Sigmoid colon (tissue), 7 donors: Measurements from ENCODE around the gene FGR. TPM values are rescaled to one million over a fixed set of nuclear protein-coding genes. Genes with fewer than 3 reads are reported as not detected.

Experiments
- DNase-seq: peaks from one replicate; pipeline ENCODE4 v3.0.0-alpha.2; 2019
- H3K27ac ChIP-seq, 4 donors: fragments of 200-600 bp; sonication (generic); one replicate each; pipeline ENCODE4 v1.5.1; 2016 to 2019; ENCODE audit warnings: mild to moderate bottlenecking in 1 of 4
- H3K27me3 ChIP-seq, 3 donors: fragments of 200-600 bp; sonication (generic); one replicate each; pipeline ENCODE4 v1.5.1; 2019; ENCODE audit warnings: mild to moderate bottlenecking in 1 of 3
- H3K36me3 ChIP-seq, 4 donors: fragments of 200-600 bp; sonication (generic); one replicate each; pipeline ENCODE4 v1.5.1; 2016 to 2019
- H3K4me1 ChIP-seq, 4 donors: fragments of 200-600 bp; sonication (generic); one replicate each; pipeline ENCODE4 v1.5.1; 2017 to 2019
- H3K4me3 ChIP-seq, 4 donors: fragments of 200-600 bp; sonication (generic); one replicate each; pipeline ENCODE4 v1.5.1; 2017 to 2019; ENCODE audit warnings: mild to moderate bottlenecking in 2 of 4, moderate library complexity in 1 of 4
- H3K9me3 ChIP-seq, 4 donors: fragments of 200-600 bp in 3 of 4; sonication (generic) in 3 of 4; one replicate each; pipeline versions ENCODE4 v1.5.1 to v1.6.1; 2013 to 2019
- CTCF ChIP-seq, 4 experiments: fragments of 450-650 bp in 3 of 4; fragments of 200-600 bp in 1 of 4; IDR thresholded peaks; one replicate each; pipeline ENCODE4 v1.5.1; 2016 to 2019; ENCODE audit warnings: antibody characterized with exemption in 4 of 4, mild to moderate bottlenecking in 3 of 4, moderate library complexity in 2 of 4
- EP300 ChIP-seq, 4 donors: sonication (generic); formaldehyde crosslinking; IDR thresholded peaks; one replicate each; pipeline ENCODE4 v1.6.1; 2017; ENCODE audit warnings: antibody characterized with exemption in 4 of 4
- POLR2A ChIP-seq, 2 donors: fragments of 450-650 bp; IDR thresholded peaks; one replicate each; pipeline ENCODE4 v1.6.1; 2016; ENCODE audit warnings: antibody characterized with exemption in 2 of 2, mild to moderate bottlenecking in 2 of 2, moderate library complexity in 2 of 2
- POLR2AphosphoS5 ChIP-seq, 4 donors: sonication (generic); formaldehyde crosslinking; IDR thresholded peaks; one replicate each; pipeline ENCODE4 v1.6.1; 2017; ENCODE audit warnings: antibody characterized with exemption in 4 of 4
- WGBS, 2 donors: extraction: QIAGEN DNeasy Blood & Tissue Kit; methylation state at CpG; one replicate each; pipeline ENCODE4 v1.1.7; 2013; 5-methylcytosine and 5-hydroxymethylcytosine counted together
- intact Hi-C: fragments of 100-400 bp; cut with DNase I; formaldehyde crosslinking; loops from one replicate; pipeline ENCODE4 v1.15.1; 2023
- polyA plus RNA-seq, 3 donors: library from polyadenylated mRNA; stranded (reverse); fragments of 200-250 nt; gene quantifications; one replicate each; pipeline ENCODE4 v1.2.3, GENCODE V29; 2013
- small RNA-seq, 3 donors: library from RNA; depleted of rRNA; stranded (forward); fragments of <200 nt; gene quantifications; one replicate each; pipeline ENCODE3, GENCODE V24; 2016
- total RNA-seq, 4 donors: library from RNA; depleted of rRNA; stranded (reverse); fragments of >200 nt; gene quantifications; one replicate each; pipeline ENCODE4 v1.1.0, GENCODE V29; 2016
- donor health status: healthy with polysubstance abuse.
- donor health status: Bipolar disorder and iron deficiency.
- donor health status: healthy.

FGR gene
- total and polyA plus RNA-seq, 7 donors: 3.0 to 14.4 (median 6.9) TPM

- intact Hi-C loops: no loop called here
- Histone ChIP-seq H3K9me3 (no peaks in the 10 kb centered on the region), H3K27ac (peak overlapping the region; percentile 96 to 98 (median 97)), H3K4me1 (peaks cover 0 to 100% (median 98%) of the 10 kb centered on the region in 4 donors), H3K4me3 (peak overlapping the region in 1 of 4 donors; percentile 13), H3K27me3 (no peaks in the 10 kb centered on the region), H3K36me3 (no peaks in the 10 kb centered on the region)
- peak; percentile 83 for DNase-seq
- TF ChIP-seq EP300 (IDR thresholded peaks at IDR 0.05): no peak
- TF ChIP-seq POLR2AphosphoS5 (IDR thresholded peaks at IDR 0.05): peak in 2 of 4 donors; percentile 15 to 23
- 69 to 75% methylated on average over 26 of the region's 26 CpGs for WGBS, 2 donors
Measured at GRCh38 chr1:27564710-27565649, 70.0 kb downstream of the FGR start.

DNA sequence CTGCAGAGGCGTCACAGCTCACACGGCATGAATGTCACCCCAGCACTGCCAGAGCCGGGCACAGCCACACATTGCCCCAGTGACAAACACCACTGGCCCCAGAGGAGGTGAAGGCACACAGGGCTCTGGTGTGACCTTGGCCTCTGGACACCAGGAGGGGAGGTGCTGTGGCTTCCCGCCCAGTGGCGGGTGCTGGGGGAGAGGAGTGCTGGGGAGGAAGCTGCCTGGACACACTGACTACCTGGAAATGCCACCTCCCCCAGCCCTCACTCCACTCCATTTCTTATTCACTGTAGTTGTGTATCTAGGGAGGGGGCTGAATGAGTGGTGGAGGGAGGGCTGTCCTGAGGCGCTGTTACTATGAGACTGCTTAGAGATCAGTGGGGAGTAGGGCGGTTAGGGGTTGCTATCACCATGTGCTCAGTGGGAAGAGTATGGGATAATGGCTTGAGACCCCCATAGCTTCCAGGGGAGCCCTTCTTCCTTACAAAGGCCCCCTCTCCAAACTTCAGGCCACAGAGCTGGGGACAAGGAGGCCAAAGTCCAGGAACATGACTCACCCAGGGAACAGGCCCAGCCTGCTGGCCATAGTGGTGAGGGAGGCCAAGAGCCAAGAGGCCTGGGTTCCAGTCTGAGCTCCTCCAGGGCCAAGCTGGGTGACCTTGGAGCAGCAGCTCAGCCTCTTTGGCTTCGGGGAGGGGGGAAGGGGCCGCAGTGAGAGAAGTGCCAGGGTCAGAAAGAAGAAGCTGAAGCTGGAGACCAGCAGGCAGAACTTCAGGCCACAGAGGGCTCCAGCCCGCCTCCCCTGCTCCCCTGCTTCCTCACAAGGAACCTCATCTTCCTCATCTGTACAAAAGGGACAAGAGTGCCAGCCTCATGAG, 71.2 kb downstream of the FGR start:
- 27 to 53% methylated on average over 10 of the region's 10 CpGs for WGBS, 2 donors
- intact Hi-C loops: no loop called here
- H3K27me3 ChIP-seq: no peaks in the 10 kb centered on the region
- DNase-seq: peak; percentile 87
- no peaks in the 10 kb centered on the region for H3K9me3 ChIP-seq
- H3K36me3 ChIP-seq: no peaks in the 10 kb centered on the region
- peaks cover 0 to 100% (median 91%) of the 10 kb centered on the region in 4 donors for H3K4me1 ChIP-seq
- H3K4me3 ChIP-seq: no peak overlapping the region
- no peak for TF ChIP-seq EP300 (IDR thresholded peaks at IDR 0.05)
- no peak for TF ChIP-seq CTCF (IDR thresholded peaks at IDR 0.05)
- TF ChIP-seq POLR2A (IDR thresholded peaks at IDR 0.05): no peak
- TF ChIP-seq POLR2AphosphoS5 (IDR thresholded peaks at IDR 0.05): no peak
- peak overlapping the region; percentile 96 to 98 (median 97) for H3K27ac ChIP-seq

- WGBS, 2 donors: 32 to 55% methylated on average over 4 of the region's 4 CpGs
- intact Hi-C loops: no loop called here
- Histone ChIP-seq H3K4me1 (peaks cover 0 to 94% (median 88%) of the 10 kb centered on the region in 4 donors), H3K27me3 (no peaks in the 10 kb centered on the region), H3K4me3 (no peak overlapping the region), H3K9me3 (no peaks in the 10 kb centered on the region), H3K27ac (peak overlapping the region; percentile 96 to 98 (median 97)), H3K36me3 (peaks cover 0 to 5% (median 2%) of the 10 kb centered on the region in 4 donors)
- TF ChIP-seq CTCF (IDR thresholded peaks at IDR 0.05) (no peak), POLR2AphosphoS5 (IDR thresholded peaks at IDR 0.05) (no peak), EP300 (IDR thresholded peaks at IDR 0.05) (no peak), POLR2A (IDR thresholded peaks at IDR 0.05) (no peak)
- DNase-seq: no peak
Measured at GRCh38 chr1:27563341-27563590, 71.7 kb downstream of the FGR start.

DNA sequence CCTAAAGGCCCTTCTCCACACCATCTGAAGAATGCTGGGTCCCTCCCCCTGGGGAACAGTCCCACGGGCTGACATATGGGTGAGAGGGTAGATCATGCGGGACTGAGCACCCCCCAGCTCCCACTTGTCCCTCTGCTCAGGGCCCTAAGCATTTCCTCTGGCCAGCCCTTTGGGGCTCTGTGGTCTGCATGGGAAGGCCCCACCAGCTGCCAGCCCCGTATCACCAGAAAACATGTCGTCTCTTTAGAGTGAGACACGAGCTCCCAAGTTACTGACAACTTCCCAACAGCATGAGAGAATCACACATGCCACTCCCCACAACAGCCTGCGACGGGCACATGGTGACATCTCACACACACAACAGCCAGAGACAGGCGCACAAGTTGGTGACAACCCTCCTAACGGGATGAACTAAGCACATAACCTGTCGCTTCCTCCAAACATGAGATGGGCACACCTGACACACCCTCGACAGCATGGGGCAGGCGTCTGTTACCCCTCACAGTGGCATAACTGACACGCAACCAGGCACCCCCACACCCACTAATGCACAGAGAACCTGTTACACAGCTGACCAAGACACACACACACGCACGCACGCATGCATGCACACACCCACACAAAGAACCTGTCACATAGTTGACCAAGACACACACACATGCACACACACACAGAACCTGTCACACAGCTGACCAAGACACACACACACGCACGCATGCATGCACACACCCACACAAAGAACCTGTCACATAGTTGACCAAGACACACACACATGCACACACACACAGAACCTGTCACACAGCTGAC, 72.2 kb downstream of the FGR start:
- peak overlapping the region; percentile 96 to 98 (median 97) for H3K27ac ChIP-seq
- peak overlapping the region in 1 of 4 donors; percentile 11 for H3K4me3 ChIP-seq
- no peaks in the 10 kb centered on the region for H3K9me3 ChIP-seq
- intact Hi-C loops: no loop called here
- no peak for DNase-seq
- peaks cover 0 to 93% (median 88%) of the 10 kb centered on the region in 4 donors for H3K4me1 ChIP-seq
- peaks cover 0 to 10% (median 5%) of the 10 kb centered on the region in 4 donors for H3K36me3 ChIP-seq
- WGBS, 2 donors: 74 to 81% methylated on average over 18 of the region's 18 CpGs
- no peaks in the 10 kb centered on the region for H3K27me3 ChIP-seq
- no peak for TF ChIP-seq EP300 (IDR thresholded peaks at IDR 0.05)
- TF ChIP-seq POLR2AphosphoS5 (IDR thresholded peaks at IDR 0.05): no peak
- no peak for TF ChIP-seq CTCF (IDR thresholded peaks at IDR 0.05)
- TF ChIP-seq POLR2A (IDR thresholded peaks at IDR 0.05): no peak

Small RNA genes within 50 kb of the gene (small RNA-seq; reads per million reads assigned to genes)
- 0 reads per million in 3 donors for gene AL031729.1
- 0 reads per million in 3 donors for gene RNU6-949P

Other genes with a start within 250 kb of the FGR start
- 1 to 10 TPM in 1 of 4 donors, under 1 TPM in 1, not detected in 2; 0.36 to 2.0 TPM for gene GPR3, start 242.6 kb downstream of the FGR start, total RNA-seq
- under 1 TPM in 1 of 3 donors, not detected in 2; 0.54 TPM for gene GPR3, start 242.6 kb downstream of the FGR start, polyA plus RNA-seq
- 10 to 100 TPM; 43.9 to 63.2 (median 59.9) TPM for gene WASF2, start 145.0 kb downstream of the FGR start, total RNA-seq
- gene WASF2, start 145.0 kb downstream of the FGR start, polyA plus RNA-seq: 10 to 100 TPM; 30.0 to 69.6 (median 30.5) TPM
- 10 to 100 TPM; 10.9 to 34.1 (median 14.3) TPM for gene AHDC1, start 31.0 kb downstream of the FGR start, total RNA-seq
- 10 to 100 TPM in 1 of 3 donors, 1 to 10 TPM in 2; 1.8 to 17.4 (median 2.1) TPM for gene AHDC1, start 31.0 kb downstream of the FGR start, polyA plus RNA-seq
- gene IFI6, start 37.0 kb upstream of the FGR start, total RNA-seq: 100 to 1,000 TPM in 2 of 4 donors, 10 to 100 TPM in 2; 33.6 to 118 (median 82.0) TPM
- 100 to 1,000 TPM in 1 of 3 donors, 10 to 100 TPM in 1, 1 to 10 TPM in 1; 9.0 to 245 (median 16.0) TPM for gene IFI6, start 37.0 kb upstream of the FGR start, polyA plus RNA-seq
- 10 to 100 TPM; 11.9 to 24.3 (median 19.1) TPM for gene FAM76A, start 90.8 kb upstream of the FGR start, total RNA-seq
- gene FAM76A, start 90.8 kb upstream of the FGR start, polyA plus RNA-seq: 1 to 10 TPM; 3.6 to 5.3 (median 4.6) TPM
- 10 to 100 TPM; 54.0 to 63.8 (median 58.8) TPM for gene STX12, start 138.0 kb upstream of the FGR start, total RNA-seq
- 10 to 100 TPM; 38.5 to 78.6 (median 46.8) TPM for gene STX12, start 138.0 kb upstream of the FGR start, polyA plus RNA-seq
- gene PPP1R8, start 195.6 kb upstream of the FGR start, total RNA-seq: 10 to 100 TPM; 25.8 to 37.5 (median 36.1) TPM
- 10 to 100 TPM; 31.2 to 31.8 (median 31.7) TPM for gene PPP1R8, start 195.6 kb upstream of the FGR start, polyA plus RNA-seq
- 10 to 100 TPM; 13.7 to 23.5 (median 18.9) TPM for gene THEMIS2, start 237.4 kb upstream of the FGR start, total RNA-seq
- 10 to 100 TPM in 2 of 3 donors, 1 to 10 TPM in 1; 9.0 to 32.2 (median 14.8) TPM for gene THEMIS2, start 237.4 kb upstream of the FGR start, polyA plus RNA-seq